ENCODE data around the gene NHSL1. TPM values are rescaled to one million over a fixed set of nuclear protein-coding genes. Genes with fewer than 3 reads are reported as not detected.

Gene NHSL1
- total RNA-seq, 2 donors from 2014 or later: 0.68 to 1.9 TPM

DNA sequence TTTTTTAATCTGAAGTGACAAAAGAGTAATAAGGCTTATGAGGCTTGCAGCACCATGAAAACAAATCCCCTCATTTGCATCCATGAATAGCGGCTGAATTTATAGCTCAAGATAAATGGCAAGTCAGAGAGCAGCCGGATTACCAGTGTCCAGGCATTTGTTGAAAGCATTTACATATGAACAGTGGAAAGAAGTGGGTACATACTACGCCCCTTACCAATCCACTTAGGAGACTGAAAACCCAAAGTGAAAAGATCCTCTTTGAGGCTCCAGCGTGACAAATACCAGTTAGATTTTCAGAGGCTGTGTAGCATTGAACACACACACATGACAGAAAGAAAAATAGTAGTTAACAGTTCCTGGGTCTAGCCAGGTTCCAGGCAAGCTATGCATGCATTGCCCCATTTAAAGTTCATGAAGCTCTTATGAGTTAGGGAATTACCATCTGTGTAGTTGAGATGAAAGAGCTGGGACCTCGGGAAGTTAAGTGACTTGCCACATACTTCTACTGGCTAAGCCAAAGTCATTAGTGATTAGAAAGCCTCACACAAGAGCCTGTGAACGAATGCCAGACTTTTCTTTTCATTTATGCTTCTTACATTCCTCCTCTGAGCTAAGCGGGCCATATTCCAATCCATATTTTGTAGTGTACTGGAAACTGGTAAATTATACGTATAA, 28.3 kb upstream of the NHSL1 start:
- Mint-ChIP-seq H3K9me3 (no peaks in the 10 kb centered on the region), H3K36me3 (no peaks in the 10 kb centered on the region)
- ATAC-seq: no peak

DNA sequence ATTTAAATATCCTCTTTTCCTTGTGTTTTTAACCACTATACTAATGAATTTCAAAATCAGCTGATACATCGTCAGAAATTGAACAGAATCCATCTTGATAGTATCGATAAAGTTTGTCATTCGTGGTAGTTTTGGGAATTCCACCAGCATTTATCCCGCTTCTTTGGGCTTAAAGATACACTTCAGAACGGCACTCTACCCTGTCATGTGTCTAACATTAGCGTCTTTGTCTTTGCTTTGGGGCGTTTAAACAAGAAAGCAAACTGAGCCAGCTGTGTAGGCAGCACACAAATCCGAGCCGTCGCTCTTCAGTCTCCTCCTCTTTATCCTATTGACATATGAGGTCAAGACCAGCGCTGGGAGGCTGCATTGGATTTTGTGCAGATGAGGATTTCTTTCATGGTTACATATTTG, 27.5 kb upstream of the NHSL1 start:
- H3K27ac Mint-ChIP-seq: no peak overlapping the region
- H3K9me3 Mint-ChIP-seq: no peaks in the 10 kb centered on the region
- ATAC-seq: no peak
- no peak for DNase-seq (ENCODE audit: low spot score in 2 of 2)
- no peaks in the 10 kb centered on the region for H3K36me3 Mint-ChIP-seq

More for the DNA sequence above, 28.3 kb upstream of the NHSL1 start:
- no peak overlapping the region for H3K27ac Mint-ChIP-seq
- no peak for DNase-seq (ENCODE audit: low spot score in 2 of 2)

DNA sequence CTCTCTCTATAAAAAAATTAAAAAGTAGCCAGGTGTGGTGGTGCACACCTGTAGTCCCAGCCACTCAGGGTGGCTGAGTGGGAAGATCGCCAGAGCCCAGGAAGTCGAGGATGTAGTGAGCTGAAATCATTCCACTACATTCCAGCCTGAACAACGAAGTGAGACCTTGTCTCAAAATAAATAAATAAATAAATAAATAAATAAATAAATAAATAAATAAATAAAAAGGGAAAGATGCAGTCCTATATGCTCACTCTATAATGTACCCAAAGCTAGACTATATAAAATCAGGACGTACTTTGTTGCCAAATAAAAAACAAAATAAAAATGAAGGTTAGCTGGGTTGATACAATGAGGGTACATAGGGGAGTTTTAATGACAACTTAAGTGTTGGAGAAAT, 26.1 kb upstream of the NHSL1 start:
- H3K9me3 Mint-ChIP-seq: no peaks in the 10 kb centered on the region
- ATAC-seq (no peak), DNase-seq (ENCODE audit: low spot score in 2 of 2) (no peak)
- no peaks in the 10 kb centered on the region for H3K36me3 Mint-ChIP-seq
- no peak overlapping the region for H3K27ac Mint-ChIP-seq

- Mint-ChIP-seq H3K27ac (no peak overlapping the region), H3K36me3 (no peaks in the 10 kb centered on the region), H3K9me3 (no peaks in the 10 kb centered on the region)
- ATAC-seq: no peak
- DNase-seq (ENCODE audit: low spot score in 2 of 2): no peak
These were observed 25.2 kb upstream of the NHSL1 start for GRCh38 chr6:138524526-138524925.

- DNase-seq (ENCODE audit: low spot score in 2 of 2) (no peak), ATAC-seq (peak in 1 of 2 donors; percentile 58)
- Mint-ChIP-seq H3K27ac (no peak overlapping the region), H3K36me3 (no peaks in the 10 kb centered on the region), H3K9me3 (no peaks in the 10 kb centered on the region)
These were observed 24.3 kb upstream of the NHSL1 start for GRCh38 chr6:138523347-138524210.

- Mint-ChIP-seq H3K36me3 (no peaks in the 10 kb centered on the region), H3K9me3 (no peaks in the 10 kb centered on the region), H3K27ac (no peak overlapping the region)
- ATAC-seq (no peak), DNase-seq (ENCODE audit: low spot score in 2 of 2) (no peak)
These were observed 23.3 kb upstream of the NHSL1 start for GRCh38 chr6:138522611-138523010.

DNA sequence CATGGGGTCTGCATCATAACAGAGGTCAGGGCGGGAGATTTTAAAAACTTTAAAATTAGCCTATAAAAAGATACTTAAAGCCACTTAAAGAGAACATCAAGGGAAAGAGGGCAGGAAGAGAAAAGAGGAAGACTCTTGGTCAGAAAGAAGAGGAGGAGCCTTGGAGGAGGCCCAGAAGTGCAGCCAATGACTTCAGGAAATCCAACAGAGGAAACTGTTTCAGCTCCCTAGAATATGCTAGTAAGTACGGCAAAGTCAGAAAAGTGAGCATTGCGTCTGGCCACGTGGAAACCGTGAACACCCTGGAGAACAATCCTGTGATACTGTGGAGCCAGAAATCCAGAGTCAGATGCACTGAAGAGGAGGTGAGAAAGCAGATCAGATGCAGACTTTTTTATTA, 22.5 kb upstream of the NHSL1 start:
- Mint-ChIP-seq H3K9me3 (no peaks in the 10 kb centered on the region), H3K36me3 (no peaks in the 10 kb centered on the region), H3K27ac (peak overlapping the region in 1 of 2 donors; percentile 47)
- DNase-seq (ENCODE audit: low spot score in 2 of 2): no peak
- ATAC-seq: no peak

DNA sequence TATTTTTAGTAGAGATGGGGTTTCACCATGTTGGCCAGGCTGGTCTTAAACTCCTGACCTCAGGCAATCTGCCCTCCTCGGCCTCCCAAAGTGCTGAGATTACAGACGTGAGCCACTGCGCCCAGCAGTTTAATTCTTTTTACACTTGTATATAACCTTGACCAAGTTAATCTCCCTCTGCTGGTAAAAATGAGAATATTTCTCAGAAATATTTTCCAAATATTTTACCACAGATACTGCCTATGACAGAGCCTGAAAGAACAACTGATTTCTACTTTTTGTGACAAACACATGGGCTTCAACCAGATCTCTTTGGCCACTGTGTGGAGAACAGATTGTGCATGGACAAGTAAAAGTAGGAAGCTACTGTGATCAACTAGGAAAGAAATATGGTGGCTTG, 21.2 kb upstream of the NHSL1 start:
- H3K36me3 Mint-ChIP-seq: no peaks in the 10 kb centered on the region
- H3K9me3 Mint-ChIP-seq: no peaks in the 10 kb centered on the region
- H3K27ac Mint-ChIP-seq: no peak overlapping the region
- DNase-seq (ENCODE audit: low spot score in 2 of 2) (no peak), ATAC-seq (no peak)

- DNase-seq (ENCODE audit: low spot score in 2 of 2) (no peak), ATAC-seq (no peak)
- no peaks in the 10 kb centered on the region for H3K9me3 Mint-ChIP-seq
- H3K36me3 Mint-ChIP-seq: no peaks in the 10 kb centered on the region
- no peak overlapping the region for H3K27ac Mint-ChIP-seq
These were observed 18.8 kb upstream of the NHSL1 start for GRCh38 chr6:138518054-138518453.

DNA sequence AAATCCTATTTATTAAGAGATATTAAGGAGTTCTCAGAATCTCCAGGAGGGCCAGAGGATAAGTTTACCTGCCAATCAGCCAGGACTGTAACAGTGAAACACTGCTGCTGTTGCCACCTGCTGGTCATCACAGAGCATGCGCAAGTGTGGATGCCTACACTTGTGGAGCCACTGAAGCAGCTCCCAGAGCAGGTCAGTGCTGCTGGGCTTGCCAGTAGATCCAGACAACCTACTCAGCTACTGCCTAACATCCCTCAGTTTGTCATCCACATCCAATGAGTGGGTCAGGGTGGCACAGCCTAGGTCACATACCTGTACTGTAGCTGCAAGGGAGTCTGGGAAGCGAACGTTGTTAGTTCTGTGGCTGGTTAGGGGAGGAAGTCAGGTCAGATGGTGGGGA, 18.3 kb upstream of the NHSL1 start:
- no peaks in the 10 kb centered on the region for H3K9me3 Mint-ChIP-seq
- no peak overlapping the region for H3K27ac Mint-ChIP-seq

GRCh38 chr6:138515657-138516248, 16.5 kb upstream of the NHSL1 start:
- ATAC-seq: no peak

More for the DNA sequence above, 18.3 kb upstream of the NHSL1 start:
- ATAC-seq: peak; percentile 91
- H3K36me3 Mint-ChIP-seq: no peaks in the 10 kb centered on the region
- DNase-seq (ENCODE audit: low spot score in 2 of 2): peak; percentile 44 to 58

GRCh38 chr6:138514860-138515540, 15.7 kb upstream of the NHSL1 start:
- DNase-seq (ENCODE audit: low spot score in 2 of 2) (no peak), ATAC-seq (peak in 1 of 2 donors; percentile 71)
- Mint-ChIP-seq H3K36me3 (no peaks in the 10 kb centered on the region), H3K27ac (no peak overlapping the region), H3K9me3 (no peaks in the 10 kb centered on the region)

More at GRCh38 chr6:138515657-138516248, 16.5 kb upstream of the NHSL1 start:
- H3K9me3 Mint-ChIP-seq: no peaks in the 10 kb centered on the region
- no peaks in the 10 kb centered on the region for H3K36me3 Mint-ChIP-seq
- H3K27ac Mint-ChIP-seq: no peak overlapping the region
- no peak for DNase-seq (ENCODE audit: low spot score in 2 of 2)

DNA sequence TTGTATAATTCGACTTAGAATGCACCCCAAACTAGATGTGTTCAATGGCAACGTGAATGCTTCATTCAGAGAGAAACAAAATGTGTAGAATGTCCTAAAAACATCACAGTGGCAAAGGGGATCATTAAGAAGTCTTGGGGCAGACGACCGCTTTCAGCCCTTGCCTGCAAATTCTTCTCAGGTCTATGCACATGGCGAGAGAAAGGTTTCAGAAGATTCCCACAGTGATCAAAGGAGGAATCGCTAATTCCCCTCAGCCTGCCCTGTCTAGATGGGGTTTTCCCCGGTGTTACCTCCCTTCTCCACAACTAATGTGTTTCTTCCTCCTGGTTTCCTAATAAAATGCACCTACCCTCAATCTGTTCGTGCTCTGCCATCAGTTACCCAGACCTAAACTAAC, 13.3 kb upstream of the NHSL1 start:
- ATAC-seq (no peak), DNase-seq (ENCODE audit: low spot score in 2 of 2) (no peak)
- Mint-ChIP-seq H3K9me3 (no peaks in the 10 kb centered on the region), H3K27ac (no peak overlapping the region), H3K36me3 (no peaks in the 10 kb centered on the region)

DNA sequence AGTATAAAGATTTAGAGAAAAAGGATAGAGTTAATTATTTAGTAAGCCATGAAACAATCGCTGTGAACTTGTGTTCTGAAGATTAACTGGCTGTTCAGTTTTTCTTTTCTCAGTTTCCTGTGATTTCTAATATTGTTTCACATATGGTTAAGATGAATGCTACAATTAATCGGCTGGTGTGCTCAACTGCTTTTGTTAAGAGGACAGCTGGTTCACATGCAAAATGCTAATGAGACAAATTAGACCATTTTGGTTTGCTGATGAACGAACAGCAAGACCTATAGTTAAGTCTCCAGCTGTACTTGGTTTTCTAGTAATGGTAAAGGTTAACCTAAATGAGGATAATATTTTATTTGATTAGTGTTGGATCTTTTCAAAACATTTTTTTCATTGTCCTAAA, 10.8 kb upstream of the NHSL1 start:
- no peaks in the 10 kb centered on the region for H3K36me3 Mint-ChIP-seq
- H3K9me3 Mint-ChIP-seq: no peaks in the 10 kb centered on the region
- DNase-seq (ENCODE audit: low spot score in 2 of 2) (no peak), ATAC-seq (no peak)
- H3K27ac Mint-ChIP-seq: no peak overlapping the region

DNA sequence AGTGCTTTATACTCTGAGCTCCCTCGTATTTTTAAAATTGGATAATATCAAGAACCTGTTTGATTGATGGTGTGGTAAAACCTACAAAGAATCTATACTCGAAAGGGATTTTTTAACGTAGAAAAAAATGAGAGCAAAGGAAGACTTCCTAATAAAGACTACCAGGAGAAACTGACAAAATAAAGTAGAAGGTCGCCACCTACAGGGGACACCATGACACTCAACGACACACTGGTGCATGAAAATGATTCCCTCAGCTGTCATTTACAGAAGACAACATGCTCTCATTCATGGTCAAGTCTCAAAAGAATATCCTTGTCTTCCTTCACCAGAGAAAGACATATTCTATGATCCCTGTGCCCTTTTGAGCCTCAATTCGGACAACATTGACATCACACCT, 10.1 kb upstream of the NHSL1 start:
- peak; percentile 51 to 55 for ATAC-seq
- peak in 1 of 2 donors; percentile 19 for DNase-seq (ENCODE audit: low spot score in 2 of 2)
- Mint-ChIP-seq H3K27ac (no peak overlapping the region), H3K36me3 (no peaks in the 10 kb centered on the region), H3K9me3 (no peaks in the 10 kb centered on the region)

DNA sequence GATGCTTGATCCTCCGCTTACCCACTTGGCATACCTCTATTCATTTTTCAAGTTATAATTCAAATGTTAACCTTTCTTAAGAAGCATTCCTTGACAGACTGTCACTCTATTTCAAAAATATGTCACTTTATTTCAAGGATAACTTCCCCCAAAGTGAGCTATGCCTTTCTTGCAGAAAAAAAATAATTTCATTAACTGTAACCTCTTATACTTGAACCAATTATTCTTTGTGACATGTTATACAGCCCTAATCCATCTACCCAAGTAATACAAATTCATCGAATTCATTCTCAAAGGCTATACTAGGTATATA, 9.3 kb upstream of the NHSL1 start:
- H3K27ac Mint-ChIP-seq: no peak overlapping the region
- no peaks in the 10 kb centered on the region for H3K9me3 Mint-ChIP-seq
- DNase-seq (ENCODE audit: low spot score in 2 of 2): no peak
- H3K36me3 Mint-ChIP-seq: no peaks in the 10 kb centered on the region
- ATAC-seq: no peak
